Measurements from ENCODE around the gene NBAS. TPM values are rescaled to one million over a fixed set of nuclear protein-coding genes. Genes with fewer than 3 reads are reported as not detected.

Gene NBAS
- total and polyA plus RNA-seq, 2 donors (not counting 3 experiments of a cell fraction or from before 2014, with no cell fraction given) = 29.4 to 43.0 TPM

DNA sequence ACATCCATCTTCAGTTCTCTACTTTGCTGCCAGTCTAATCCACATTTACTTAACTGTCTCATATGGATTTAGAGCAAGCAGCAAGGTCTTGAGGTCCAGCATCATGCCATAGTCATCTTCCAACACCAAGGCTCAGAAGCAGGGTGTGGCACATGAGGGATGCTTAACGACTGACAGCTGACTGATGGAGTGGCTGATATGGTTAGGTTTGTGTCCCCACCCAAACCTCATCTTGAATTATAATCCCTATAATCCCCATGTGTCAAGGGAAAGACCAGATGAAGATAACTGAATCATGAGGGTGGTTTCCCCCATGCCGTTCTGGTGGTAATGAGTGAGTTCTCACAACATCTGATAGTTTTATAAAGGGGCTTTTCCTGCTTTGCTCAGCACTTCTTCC lies 257.3 kb downstream of the NBAS start:
- POLR2A ChIA-PET = no interaction called here
- H3K27me3 ChIP-seq (ENCODE audit: control insufficient read depth in 2 of 2, insufficient read depth in 2 of 2, low read length in 2 of 2) = no peaks in the 10 kb centered on the region
- no peak overlapping the region for H3K9ac ChIP-seq (replicated peaks; ENCODE audit: extremely low read depth, insufficient read depth, low read length)
- dilution Hi-C loops (cut with MboI; ENCODE audit: extremely low pct_ligation_motif_present, low sequenced_read_pairs) = no loop called here
- DNase-seq (ENCODE audit: low read depth, low spot score) (no peak), FAIRE-seq (no peak)
- no peak overlapping the region for H3K4me2 ChIP-seq (ENCODE audit: insufficient read depth, low read length)
- H2AFZ ChIP-seq (ENCODE audit: low read depth, low read length) = no peak overlapping the region
- no peaks in the 10 kb centered on the region for H3K4me1 ChIP-seq (ENCODE audit: control insufficient read depth, extremely low read depth, insufficient read depth, low read length)
- BruUV-seq (replicated peaks) = no TSS peak
- H4K20me1 ChIP-seq (replicated peaks; ENCODE audit: control insufficient read depth, extremely low read depth, insufficient read depth, low read length) = no peaks in the 10 kb centered on the region
- TF ChIP-seq, protein P1, sequence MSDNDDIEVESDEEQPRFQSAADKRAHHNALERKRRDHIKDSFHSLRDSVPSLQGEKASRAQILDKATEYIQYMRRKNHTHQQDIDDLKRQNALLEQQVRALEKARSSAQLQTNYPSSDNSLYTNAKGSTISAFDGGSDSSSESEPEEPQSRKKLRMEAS (IDR thresholded peaks at IDR 0.05; ENCODE audit: insufficient read depth, insufficient read length) = no peak
- TF ChIP-seq POLR2AphosphoS5 (IDR thresholded peaks at IDR 0.05; ENCODE audit: insufficient read depth, low read depth, low read length) (no peak), FOS (IDR thresholded peaks at IDR 0.05; ENCODE audit: borderline replicate concordance, insufficient read depth, low read length) (no peak), GATA2 (IDR thresholded peaks at IDR 0.05; ENCODE audit: insufficient read depth, insufficient read length, low read depth, low read length) (no peak)
- H3K79me2 ChIP-seq (ENCODE audit: control insufficient read depth, insufficient read depth, low read length) = no peaks in the 10 kb centered on the region
- H3K27ac ChIP-seq (ENCODE audit: insufficient read depth, low read depth, low read length) = no peak overlapping the region
- CTCF ChIA-PET = no interaction called here
- H3K9me1 ChIP-seq (replicated peaks; ENCODE audit: control insufficient read depth, extremely low read depth, insufficient read depth, low read length) = no peaks in the 10 kb centered on the region
- H3K36me3 ChIP-seq (ENCODE audit: control insufficient read depth in 2 of 2, extremely low read depth in 1 of 2, insufficient read depth in 2 of 2, low read length in 2 of 2) = peaks cover 2 to 7% of the 10 kb centered on the region in 2 experiments
- no peaks in the 10 kb centered on the region for H3K9me3 ChIP-seq (replicated peaks; ENCODE audit: control insufficient read depth, insufficient read depth, low read length)
- intact Hi-C loops (cut with micrococcal nuclease) = no loop called here
- H3K4me3 ChIP-seq (replicated peaks in 1 of 3; ENCODE audit: insufficient read depth in 1 of 3, low read depth in 1 of 3, low read length in 3 of 3) = no peak overlapping the region

DNA sequence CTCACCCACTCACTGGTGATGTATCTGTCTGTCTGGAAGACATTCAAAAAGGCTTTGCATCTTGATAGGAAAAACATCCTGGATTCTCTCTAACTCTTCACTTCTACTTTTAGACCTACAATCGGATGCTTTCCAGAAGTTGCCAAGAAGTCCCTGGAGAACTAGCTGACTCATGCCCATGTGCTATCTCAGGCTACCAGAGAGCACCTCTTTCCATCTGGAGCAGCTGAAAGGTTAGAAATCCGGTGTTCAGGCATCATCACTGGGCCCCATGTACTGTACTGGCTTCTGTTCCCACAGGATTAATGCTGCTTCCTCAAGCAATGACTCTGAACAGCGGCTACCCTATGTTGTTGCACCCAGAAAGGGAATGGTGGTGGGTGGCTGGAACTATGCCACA lies 259.0 kb downstream of the NBAS start:
- no peaks in the 10 kb centered on the region for H3K9me3 ChIP-seq (replicated peaks; ENCODE audit: control insufficient read depth, insufficient read depth, low read length)
- FAIRE-seq = no peak
- H3K4me3 ChIP-seq (replicated peaks in 1 of 3; ENCODE audit: insufficient read depth in 1 of 3, low read depth in 1 of 3, low read length in 3 of 3) = no peak overlapping the region
- no peaks in the 10 kb centered on the region for H3K9me1 ChIP-seq (replicated peaks; ENCODE audit: control insufficient read depth, extremely low read depth, insufficient read depth, low read length)
- no peak overlapping the region for H3K4me2 ChIP-seq (ENCODE audit: insufficient read depth, low read length)
- dilution Hi-C loops (cut with MboI; ENCODE audit: extremely low pct_ligation_motif_present, low sequenced_read_pairs) = no loop called here
- ChIA-PET CTCF (no interaction called here), POLR2A (no interaction called here)
- H4K20me1 ChIP-seq (replicated peaks; ENCODE audit: control insufficient read depth, extremely low read depth, insufficient read depth, low read length) = no peaks in the 10 kb centered on the region
- intact Hi-C loops (cut with micrococcal nuclease) = no loop called here
- H3K9ac ChIP-seq (replicated peaks; ENCODE audit: extremely low read depth, insufficient read depth, low read length) = no peak overlapping the region
- no peaks in the 10 kb centered on the region for H3K4me1 ChIP-seq (ENCODE audit: control insufficient read depth, extremely low read depth, insufficient read depth, low read length)
- H3K79me2 ChIP-seq (ENCODE audit: control insufficient read depth, insufficient read depth, low read length) = no peaks in the 10 kb centered on the region
- H3K27ac ChIP-seq (ENCODE audit: insufficient read depth, low read depth, low read length) = no peak overlapping the region
- H3K36me3 ChIP-seq (ENCODE audit: control insufficient read depth in 2 of 2, extremely low read depth in 1 of 2, insufficient read depth in 2 of 2, low read length in 2 of 2) = peaks cover 2 to 3% of the 10 kb centered on the region in 2 experiments
- BruUV-seq (replicated peaks) = no TSS peak
- TF ChIP-seq FOS (IDR thresholded peaks at IDR 0.05; ENCODE audit: borderline replicate concordance, insufficient read depth, low read length) (no peak), MYC (IDR thresholded peaks at IDR 0.05; ENCODE audit: low read depth, low read length) (no peak), EZH2 (IDR thresholded peaks at IDR 0.05; ENCODE audit: borderline replicate concordance, low read depth, low read length, severe bottlenecking) (no peak), JUN (IDR thresholded peaks at IDR 0.05; ENCODE audit: borderline replicate concordance, insufficient read depth, insufficient read length, low read depth) (no peak), POLR2A (IDR thresholded peaks at IDR 0.05; ENCODE audit: low read depth, low read length) (no peak), POLR2AphosphoS5 (IDR thresholded peaks at IDR 0.05; ENCODE audit: insufficient read depth, low read depth, low read length) (no peak), GATA2 (IDR thresholded peaks at IDR 0.05; ENCODE audit: insufficient read depth, insufficient read length, low read depth, low read length) (no peak)
- TF ChIP-seq, protein P1 (IDR thresholded peaks at IDR 0.05; ENCODE audit: insufficient read depth, insufficient read length) = no peak
- TF ChIP-seq, protein P2, sequence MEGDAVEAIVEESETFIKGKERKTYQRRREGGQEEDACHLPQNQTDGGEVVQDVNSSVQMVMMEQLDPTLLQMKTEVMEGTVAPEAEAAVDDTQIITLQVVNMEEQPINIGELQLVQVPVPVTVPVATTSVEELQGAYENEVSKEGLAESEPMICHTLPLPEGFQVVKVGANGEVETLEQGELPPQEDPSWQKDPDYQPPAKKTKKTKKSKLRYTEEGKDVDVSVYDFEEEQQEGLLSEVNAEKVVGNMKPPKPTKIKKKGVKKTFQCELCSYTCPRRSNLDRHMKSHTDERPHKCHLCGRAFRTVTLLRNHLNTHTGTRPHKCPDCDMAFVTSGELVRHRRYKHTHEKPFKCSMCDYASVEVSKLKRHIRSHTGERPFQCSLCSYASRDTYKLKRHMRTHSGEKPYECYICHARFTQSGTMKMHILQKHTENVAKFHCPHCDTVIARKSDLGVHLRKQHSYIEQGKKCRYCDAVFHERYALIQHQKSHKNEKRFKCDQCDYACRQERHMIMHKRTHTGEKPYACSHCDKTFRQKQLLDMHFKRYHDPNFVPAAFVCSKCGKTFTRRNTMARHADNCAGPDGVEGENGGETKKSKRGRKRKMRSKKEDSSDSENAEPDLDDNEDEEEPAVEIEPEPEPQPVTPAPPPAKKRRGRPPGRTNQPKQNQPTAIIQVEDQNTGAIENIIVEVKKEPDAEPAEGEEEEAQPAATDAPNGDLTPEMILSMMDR (IDR thresholded peaks at IDR 0.05; ENCODE audit: extremely low read depth in 1 of 2, insufficient read depth in 1 of 2, low read depth in 1 of 2, low read length in 2 of 2) = no peak
- no peak overlapping the region for H2AFZ ChIP-seq (ENCODE audit: low read depth, low read length)
- no peak for DNase-seq (ENCODE audit: low read depth, low spot score)
- H3K27me3 ChIP-seq (ENCODE audit: control insufficient read depth in 2 of 2, insufficient read depth in 2 of 2, low read length in 2 of 2) = no peaks in the 10 kb centered on the region

Data from endothelial cell of umbilical vein (primary cell).